SK-N-SH (cell line): ENCODE results near the gene SMG1. TPM values are rescaled to one million over a fixed set of nuclear protein-coding genes. Genes with fewer than 3 reads are reported as not detected.

Source experiments
- CHD2 ChIP-seq: fragments of 150-350 bp; IDR thresholded peaks from 2 replicates; pipeline ENCODE4 v1.6.1; 2018; ENCODE audit warnings: low read length; ENCODE audit not compliant: partially characterized antibody
- ELF1 ChIP-seq: IDR thresholded peaks from 2 replicates; pipeline ENCODE4 v1.4.0; 2012
- EP300 ChIP-seq, 2 experiments: IDR thresholded peaks; 2 replicates each; pipeline versions ENCODE4 v1.4.0 to v1.6.1; 2012; ENCODE audit warnings: borderline replicate concordance in 1 of 2, low read depth in 1 of 2, low read length in 1 of 2
- EZH2phosphoT487 ChIP-seq: fragments of 200-600 bp; sonication (generic); IDR thresholded peaks from 2 replicates; pipeline ENCODE4 v1.6.1; 2017; ENCODE audit warnings: low read depth, mixed run types, mild to moderate bottlenecking, antibody characterized with exemption, moderate library complexity, borderline replicate concordance
- FOSL2 ChIP-seq: IDR thresholded peaks from 2 replicates; pipeline ENCODE4 v1.4.0; 2012; ENCODE audit warnings: low read depth, mild to moderate bottlenecking, moderate library complexity, borderline replicate concordance
- FOXJ3 ChIP-seq: sonication (generic); formaldehyde crosslinking; IDR thresholded peaks from 2 replicates; pipeline ENCODE4 v1.5.1; 2020; ENCODE audit warnings: mild to moderate bottlenecking, missing genetic modification reagents
- FOXM1 ChIP-seq: IDR thresholded peaks from 2 replicates; pipeline ENCODE4 v1.4.0; 2012; ENCODE audit warnings: low read depth, mild to moderate bottlenecking
- JUND ChIP-seq: IDR thresholded peaks from 2 replicates; pipeline ENCODE4 v1.4.0; 2012
- MEF2A ChIP-seq: IDR thresholded peaks from 2 replicates; pipeline ENCODE4 v1.4.0; 2012; ENCODE audit warnings: low read depth, borderline replicate concordance
- MXI1 ChIP-seq: IDR thresholded peaks from 2 replicates; pipeline ENCODE4 v1.6.1; 2012; ENCODE audit warnings: mild to moderate bottlenecking, low read depth, low read length, improper control_type of control experiment
- NFIC ChIP-seq: IDR thresholded peaks from 2 replicates; pipeline ENCODE4 v1.4.0; 2012; ENCODE audit warnings: borderline replicate concordance
- POLR2AphosphoS5 ChIP-seq: IDR thresholded peaks from 2 replicates; pipeline ENCODE4 v1.6.1; 2012; ENCODE audit warnings: low read depth, low read length
- RAD21 ChIP-seq: IDR thresholded peaks from 2 replicates; pipeline ENCODE4 v1.6.1; 2012; ENCODE audit warnings: mild to moderate bottlenecking, low read length
- SIN3A ChIP-seq: IDR thresholded peaks from 2 replicates; pipeline ENCODE4 v1.6.1; 2012; ENCODE audit warnings: low read depth, mild to moderate bottlenecking, low read length, moderate library complexity, borderline replicate concordance
- SMC3 ChIP-seq: IDR thresholded peaks from 2 replicates; pipeline ENCODE4 v1.6.1; 2012; ENCODE audit warnings: low read depth, low read length, improper control_type of control experiment
- TAF1 ChIP-seq: IDR thresholded peaks from 2 replicates; pipeline ENCODE4 v1.6.1; 2012; ENCODE audit warnings: low read depth, mild to moderate bottlenecking, low read length, moderate library complexity, borderline replicate concordance
- TCF12 ChIP-seq: IDR thresholded peaks from 2 replicates; pipeline ENCODE4 v1.4.0; 2012
- polyA plus RNA-seq, 3 experiments: library from polyadenylated mRNA; depleted of rRNA; stranded (reverse); fragments of >200 nt; gene quantifications; 2 replicates each; pipeline ENCODE4 v1.2.3, GENCODE V29; 2012
- TF ChIP-seq, protein P1 (sequence below): IDR thresholded peaks from 2 replicates; pipeline ENCODE4 v1.4.0; 2012; ENCODE audit warnings: low read depth, borderline replicate concordance
- TF ChIP-seq, protein P2 (sequence below): fragments of 200-600 bp; sonication (generic); IDR thresholded peaks from 2 replicates; pipeline ENCODE4 v1.6.1; 2017; ENCODE audit warnings: antibody characterized with exemption, mild to moderate bottlenecking, moderate library complexity
- TF ChIP-seq, protein P3 (sequence below): IDR thresholded peaks from 2 replicates; pipeline ENCODE4; 2012
- TF ChIP-seq, protein P4 (sequence below): IDR thresholded peaks from 2 replicates; pipeline ENCODE4 v1.4.0; 2012; ENCODE audit warnings: low read depth
- TF ChIP-seq, protein P5 (sequence below): fragments of 150-350 bp; IDR thresholded peaks from 2 replicates; pipeline ENCODE4 v1.6.1; 2016; ENCODE audit warnings: mild to moderate bottlenecking, low read depth, low read length

SMG1 gene
- polyA plus RNA-seq, 1 of the 3 experiments (the other 2 are of a cell fraction), result 11.2 TPM

DNA sequence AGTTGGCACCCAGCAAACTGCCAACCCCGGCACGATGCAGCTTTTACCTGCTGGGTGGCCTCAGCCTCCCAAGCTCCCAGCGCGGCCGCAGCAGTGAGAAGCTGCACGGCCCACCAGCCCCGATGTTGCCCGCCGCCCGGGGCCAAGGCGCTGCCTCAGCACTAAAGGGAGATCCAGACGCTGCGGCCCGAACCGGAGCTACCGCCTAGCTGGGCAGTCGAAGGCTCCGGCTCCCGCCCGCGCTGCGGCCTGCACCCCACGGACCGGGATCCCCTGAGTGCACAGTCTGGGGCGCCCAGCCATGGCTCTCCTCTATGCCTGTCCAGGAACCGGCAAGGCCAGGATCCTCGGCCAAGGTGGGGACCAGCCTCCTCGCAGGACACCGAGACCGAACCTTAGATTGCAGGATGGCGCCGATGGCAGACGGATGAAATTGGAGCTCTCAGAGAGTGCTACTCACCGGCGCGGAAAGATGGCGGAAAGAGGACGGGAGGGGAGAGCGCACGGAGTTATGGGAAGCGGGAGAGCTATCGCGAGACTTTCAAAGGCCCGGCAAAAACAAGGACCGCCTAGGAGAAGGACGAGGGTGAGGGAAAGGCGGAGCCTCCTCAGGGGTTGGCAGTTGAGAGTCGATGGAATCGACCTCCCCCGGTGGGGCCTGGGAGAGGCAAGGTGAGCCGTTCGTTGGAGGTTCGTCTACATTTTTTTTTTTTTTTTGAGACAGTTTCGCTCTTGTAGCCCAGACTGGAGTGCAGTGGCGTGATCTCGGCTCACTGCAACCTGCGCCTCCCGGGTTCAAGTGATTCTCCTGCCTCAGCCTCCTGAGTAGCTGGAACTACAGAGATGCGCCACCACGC lies 136.1 kb downstream of the SMG1 start, which contains the start of gene RPS15A (continued):
- TF ChIP-seq MXI1 (peak; percentile 84), TAF1 (peak; percentile 94), FOXM1 (peak; percentile 46; the same call in 1 of the 2 replicates), EZH2phosphoT487 (no peak), FOXJ3 (CRISPR knock-in tag) (no peak; the same call in 1 of the 2 replicates), SIN3A (peak; percentile 90), NFIC (peak; percentile 10; the same call in 1 of the 2 replicates), SMC3 (no peak), CHD2 (peak; percentile 99), POLR2AphosphoS5 (peak; percentile 98), RAD21 (no peak), MEF2A (no peak), FOSL2 (no peak), JUND (peak; percentile 32; the same call in 1 of the 2 replicates), EP300 (IDR thresholded peaks at IDR 0.05; ENCODE audit: borderline replicate concordance in 1 of 2, low read depth in 1 of 2, low read length in 1 of 2) (no peak), TCF12 (no peak), ELF1 (no peak; the same call in 1 of the 2 replicates)
- TF ChIP-seq, protein P1, sequence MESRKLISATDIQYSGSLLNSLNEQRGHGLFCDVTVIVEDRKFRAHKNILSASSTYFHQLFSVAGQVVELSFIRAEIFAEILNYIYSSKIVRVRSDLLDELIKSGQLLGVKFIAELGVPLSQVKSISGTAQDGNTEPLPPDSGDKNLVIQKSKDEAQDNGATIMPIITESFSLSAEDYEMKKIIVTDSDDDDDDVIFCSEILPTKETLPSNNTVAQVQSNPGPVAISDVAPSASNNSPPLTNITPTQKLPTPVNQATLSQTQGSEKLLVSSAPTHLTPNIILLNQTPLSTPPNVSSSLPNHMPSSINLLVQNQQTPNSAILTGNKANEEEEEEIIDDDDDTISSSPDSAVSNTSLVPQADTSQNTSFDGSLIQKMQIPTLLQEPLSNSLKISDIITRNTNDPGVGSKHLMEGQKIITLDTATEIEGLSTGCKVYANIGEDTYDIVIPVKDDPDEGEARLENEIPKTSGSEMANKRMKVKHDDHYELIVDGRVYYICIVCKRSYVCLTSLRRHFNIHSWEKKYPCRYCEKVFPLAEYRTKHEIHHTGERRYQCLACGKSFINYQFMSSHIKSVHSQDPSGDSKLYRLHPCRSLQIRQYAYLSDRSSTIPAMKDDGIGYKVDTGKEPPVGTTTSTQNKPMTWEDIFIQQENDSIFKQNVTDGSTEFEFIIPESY, result peak; percentile 99
- TF ChIP-seq, protein P2, sequence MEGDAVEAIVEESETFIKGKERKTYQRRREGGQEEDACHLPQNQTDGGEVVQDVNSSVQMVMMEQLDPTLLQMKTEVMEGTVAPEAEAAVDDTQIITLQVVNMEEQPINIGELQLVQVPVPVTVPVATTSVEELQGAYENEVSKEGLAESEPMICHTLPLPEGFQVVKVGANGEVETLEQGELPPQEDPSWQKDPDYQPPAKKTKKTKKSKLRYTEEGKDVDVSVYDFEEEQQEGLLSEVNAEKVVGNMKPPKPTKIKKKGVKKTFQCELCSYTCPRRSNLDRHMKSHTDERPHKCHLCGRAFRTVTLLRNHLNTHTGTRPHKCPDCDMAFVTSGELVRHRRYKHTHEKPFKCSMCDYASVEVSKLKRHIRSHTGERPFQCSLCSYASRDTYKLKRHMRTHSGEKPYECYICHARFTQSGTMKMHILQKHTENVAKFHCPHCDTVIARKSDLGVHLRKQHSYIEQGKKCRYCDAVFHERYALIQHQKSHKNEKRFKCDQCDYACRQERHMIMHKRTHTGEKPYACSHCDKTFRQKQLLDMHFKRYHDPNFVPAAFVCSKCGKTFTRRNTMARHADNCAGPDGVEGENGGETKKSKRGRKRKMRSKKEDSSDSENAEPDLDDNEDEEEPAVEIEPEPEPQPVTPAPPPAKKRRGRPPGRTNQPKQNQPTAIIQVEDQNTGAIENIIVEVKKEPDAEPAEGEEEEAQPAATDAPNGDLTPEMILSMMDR, result no peak
- TF ChIP-seq, protein P3, sequence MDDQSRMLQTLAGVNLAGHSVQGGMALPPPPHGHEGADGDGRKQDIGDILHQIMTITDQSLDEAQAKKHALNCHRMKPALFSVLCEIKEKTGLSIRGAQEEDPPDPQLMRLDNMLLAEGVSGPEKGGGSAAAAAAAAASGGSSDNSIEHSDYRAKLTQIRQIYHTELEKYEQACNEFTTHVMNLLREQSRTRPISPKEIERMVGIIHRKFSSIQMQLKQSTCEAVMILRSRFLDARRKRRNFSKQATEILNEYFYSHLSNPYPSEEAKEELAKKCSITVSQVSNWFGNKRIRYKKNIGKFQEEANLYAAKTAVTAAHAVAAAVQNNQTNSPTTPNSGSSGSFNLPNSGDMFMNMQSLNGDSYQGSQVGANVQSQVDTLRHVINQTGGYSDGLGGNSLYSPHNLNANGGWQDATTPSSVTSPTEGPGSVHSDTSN, result peak; percentile 52
- TF ChIP-seq, protein P4, sequence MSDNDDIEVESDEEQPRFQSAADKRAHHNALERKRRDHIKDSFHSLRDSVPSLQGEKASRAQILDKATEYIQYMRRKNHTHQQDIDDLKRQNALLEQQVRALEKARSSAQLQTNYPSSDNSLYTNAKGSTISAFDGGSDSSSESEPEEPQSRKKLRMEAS, result peak; percentile 94
- TF ChIP-seq, protein P5, sequence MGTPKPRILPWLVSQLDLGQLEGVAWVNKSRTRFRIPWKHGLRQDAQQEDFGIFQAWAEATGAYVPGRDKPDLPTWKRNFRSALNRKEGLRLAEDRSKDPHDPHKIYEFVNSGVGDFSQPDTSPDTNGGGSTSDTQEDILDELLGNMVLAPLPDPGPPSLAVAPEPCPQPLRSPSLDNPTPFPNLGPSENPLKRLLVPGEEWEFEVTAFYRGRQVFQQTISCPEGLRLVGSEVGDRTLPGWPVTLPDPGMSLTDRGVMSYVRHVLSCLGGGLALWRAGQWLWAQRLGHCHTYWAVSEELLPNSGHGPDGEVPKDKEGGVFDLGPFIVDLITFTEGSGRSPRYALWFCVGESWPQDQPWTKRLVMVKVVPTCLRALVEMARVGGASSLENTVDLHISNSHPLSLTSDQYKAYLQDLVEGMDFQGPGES, result no peak
